ENCODE data around the gene CDH13. TPM values are rescaled to one million over a fixed set of nuclear protein-coding genes. Genes with fewer than 3 reads are reported as not detected.

Gene CDH13
- total and polyA plus RNA-seq, 2 experiments from 2014 or later: 1.2 to 1.5 TPM

GRCh38 chr16:83651871-83652270 lies 1025.1 kb downstream of the CDH13 start:
- no peak for DNase-seq (ENCODE audit: low spot score)
- Histone ChIP-seq H3K9me3 (ENCODE audit: low read depth) (no peaks in the 10 kb centered on the region), H3K9me2 (replicated peaks; ENCODE audit: insufficient read depth) (no peaks in the 10 kb centered on the region), H3K27ac (no peak overlapping the region), H3K79me2 (no peaks in the 10 kb centered on the region), H3K36me3 (replicated peaks; ENCODE audit: insufficient read depth, low read depth) (no peaks in the 10 kb centered on the region), H3K4me3 (no peak overlapping the region), H3K27me3 (peaks cover 3% of the 10 kb centered on the region), H3K4me1 (ENCODE audit: insufficient read depth) (no peaks in the 10 kb centered on the region), H2AFZ (no peak overlapping the region), H4K20me1 (ENCODE audit: insufficient read depth, poor library complexity, severe bottlenecking) (no peaks in the 10 kb centered on the region), H3K4me2 (no peak overlapping the region)
- 73% methylated on average over 8 of the region's 8 CpGs for WGBS (ENCODE audit: low lambda C conversion rate, missing lambda C conversion rate)
- TF ChIP-seq EZH2phosphoT487 (IDR thresholded peaks at IDR 0.05; ENCODE audit: low read depth, severe bottlenecking, unreplicated experiment): no peak
- no peak for TF ChIP-seq CTCF (IDR thresholded peaks at IDR 0.05; ENCODE audit: poor library complexity)
- no peak for TF ChIP-seq EZH2 (IDR thresholded peaks at IDR 0.05; ENCODE audit: borderline replicate concordance)

- H3K27ac ChIP-seq: no peak overlapping the region
- H3K9me3 ChIP-seq (ENCODE audit: low read depth): no peaks in the 10 kb centered on the region
- 88% methylated on average over 9 of the region's 9 CpGs for WGBS (ENCODE audit: low lambda C conversion rate, missing lambda C conversion rate)
- H3K4me2 ChIP-seq: no peak overlapping the region
- H3K36me3 ChIP-seq (replicated peaks; ENCODE audit: insufficient read depth, low read depth): no peaks in the 10 kb centered on the region
- no peaks in the 10 kb centered on the region for H3K79me2 ChIP-seq
- H3K4me1 ChIP-seq (ENCODE audit: insufficient read depth): no peaks in the 10 kb centered on the region
- peaks cover 3% of the 10 kb centered on the region for H3K27me3 ChIP-seq
- no peaks in the 10 kb centered on the region for H3K9me2 ChIP-seq (replicated peaks; ENCODE audit: insufficient read depth)
- DNase-seq (ENCODE audit: low spot score): no peak
- no peak overlapping the region for H2AFZ ChIP-seq
- no peaks in the 10 kb centered on the region for H4K20me1 ChIP-seq (ENCODE audit: insufficient read depth, poor library complexity, severe bottlenecking)
- H3K4me3 ChIP-seq: no peak overlapping the region
- TF ChIP-seq CTCF (IDR thresholded peaks at IDR 0.05; ENCODE audit: poor library complexity): no peak
- no peak for TF ChIP-seq EZH2 (IDR thresholded peaks at IDR 0.05; ENCODE audit: borderline replicate concordance)
- no peak for TF ChIP-seq EZH2phosphoT487 (IDR thresholded peaks at IDR 0.05; ENCODE audit: low read depth, severe bottlenecking, unreplicated experiment)
Observed at GRCh38 chr16:83652943-83653342, 1026.2 kb downstream of the CDH13 start.

- WGBS (ENCODE audit: low lambda C conversion rate, missing lambda C conversion rate): 56% methylated on average over 6 of the region's 6 CpGs
- Histone ChIP-seq H3K27ac (no peak overlapping the region), H3K9me3 (ENCODE audit: low read depth) (no peaks in the 10 kb centered on the region), H3K79me2 (no peaks in the 10 kb centered on the region), H2AFZ (no peak overlapping the region), H3K9me2 (replicated peaks; ENCODE audit: insufficient read depth) (no peaks in the 10 kb centered on the region), H3K4me2 (no peak overlapping the region), H3K27me3 (peaks cover 1% of the 10 kb centered on the region), H3K36me3 (replicated peaks; ENCODE audit: insufficient read depth, low read depth) (no peaks in the 10 kb centered on the region), H4K20me1 (ENCODE audit: insufficient read depth, poor library complexity, severe bottlenecking) (no peaks in the 10 kb centered on the region), H3K4me3 (no peak overlapping the region), H3K4me1 (ENCODE audit: insufficient read depth) (no peaks in the 10 kb centered on the region)
- no peak for DNase-seq (ENCODE audit: low spot score)
- no peak for TF ChIP-seq CTCF (IDR thresholded peaks at IDR 0.05; ENCODE audit: poor library complexity)
- no peak for TF ChIP-seq EZH2 (IDR thresholded peaks at IDR 0.05; ENCODE audit: borderline replicate concordance)
- TF ChIP-seq EZH2phosphoT487 (IDR thresholded peaks at IDR 0.05; ENCODE audit: low read depth, severe bottlenecking, unreplicated experiment): no peak
Observed at GRCh38 chr16:83653785-83654184, 1027.0 kb downstream of the CDH13 start.

GRCh38 chr16:83660282-83660681 lies 1033.5 kb downstream of the CDH13 start:
- WGBS (ENCODE audit: low lambda C conversion rate, missing lambda C conversion rate): 95% methylated on average over 4 of the region's 4 CpGs
- DNase-seq (ENCODE audit: low spot score): no peak
- TF ChIP-seq CTCF (IDR thresholded peaks at IDR 0.05; ENCODE audit: poor library complexity) (no peak), EZH2phosphoT487 (IDR thresholded peaks at IDR 0.05; ENCODE audit: low read depth, severe bottlenecking, unreplicated experiment) (no peak), EZH2 (IDR thresholded peaks at IDR 0.05; ENCODE audit: borderline replicate concordance) (no peak)

More at GRCh38 chr16:83660282-83660681, 1033.5 kb downstream of the CDH13 start:
- H3K4me2 ChIP-seq: no peak overlapping the region
- H2AFZ ChIP-seq: no peak overlapping the region
- no peaks in the 10 kb centered on the region for H4K20me1 ChIP-seq (ENCODE audit: insufficient read depth, poor library complexity, severe bottlenecking)
- no peak overlapping the region for H3K27ac ChIP-seq
- H3K27me3 ChIP-seq: no peaks in the 10 kb centered on the region
- no peaks in the 10 kb centered on the region for H3K9me3 ChIP-seq (ENCODE audit: low read depth)
- H3K4me1 ChIP-seq (ENCODE audit: insufficient read depth): no peaks in the 10 kb centered on the region
- H3K79me2 ChIP-seq: no peaks in the 10 kb centered on the region
- no peak overlapping the region for H3K4me3 ChIP-seq
- H3K9me2 ChIP-seq (replicated peaks; ENCODE audit: insufficient read depth): no peaks in the 10 kb centered on the region
- no peaks in the 10 kb centered on the region for H3K36me3 ChIP-seq (replicated peaks; ENCODE audit: insufficient read depth, low read depth)

All from hepatocyte (in vitro differentiated cells).